ENCODE measurements around the gene HSDL2.

Gene HSDL2

GRCh38 chr9:112462855-112463254 is 82.9 kb downstream of the HSDL2 start:
- no peak for DNase-seq

DNA sequence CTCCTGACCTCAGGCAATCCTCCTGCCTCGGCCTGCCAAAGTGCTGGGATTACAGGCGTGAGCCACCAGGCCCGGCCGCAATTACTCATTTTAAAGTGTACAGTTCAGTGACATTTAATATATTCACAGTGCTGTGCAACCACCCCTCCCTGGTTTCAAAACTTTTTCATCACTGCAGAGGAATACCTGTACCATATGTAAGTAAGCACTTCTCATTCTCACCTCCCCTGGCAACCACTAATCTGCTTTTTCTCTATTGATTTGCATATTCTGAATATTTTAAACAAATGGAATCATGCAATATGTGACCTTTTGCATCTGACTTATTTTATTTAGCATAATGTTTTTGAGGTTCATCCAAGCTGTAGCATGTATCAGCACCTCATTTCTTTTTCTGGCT is 85.4 kb downstream of the HSDL2 start:
- DNase-seq, result no peak

- DNase-seq, result no peak
Observed at GRCh38 chr9:112472996-112473395, 93.1 kb downstream of the HSDL2 start.

GRCh38 chr9:112473986-112474385 is 94.1 kb downstream of the HSDL2 start:
- no peak for DNase-seq

DNA sequence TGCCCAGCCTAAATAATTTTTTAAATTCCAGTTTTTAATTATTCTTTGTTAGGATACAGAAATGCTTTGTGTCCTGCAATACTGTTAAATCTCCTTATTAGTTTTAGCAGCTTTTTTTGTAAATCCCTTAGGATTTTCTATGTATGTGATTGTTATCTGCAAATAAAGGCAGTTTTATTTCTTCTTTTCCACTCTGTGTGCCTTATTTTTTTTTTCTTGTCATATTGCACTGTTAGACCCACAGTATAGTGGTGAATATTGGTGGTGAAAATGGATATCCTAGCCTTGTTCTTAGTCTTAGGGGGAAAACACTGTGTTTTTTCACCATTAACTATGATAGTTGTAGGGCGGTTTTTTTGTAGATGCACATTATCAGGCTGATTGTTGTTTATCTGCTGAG is 95.4 kb downstream of the HSDL2 start:
- no peak for DNase-seq

DNA sequence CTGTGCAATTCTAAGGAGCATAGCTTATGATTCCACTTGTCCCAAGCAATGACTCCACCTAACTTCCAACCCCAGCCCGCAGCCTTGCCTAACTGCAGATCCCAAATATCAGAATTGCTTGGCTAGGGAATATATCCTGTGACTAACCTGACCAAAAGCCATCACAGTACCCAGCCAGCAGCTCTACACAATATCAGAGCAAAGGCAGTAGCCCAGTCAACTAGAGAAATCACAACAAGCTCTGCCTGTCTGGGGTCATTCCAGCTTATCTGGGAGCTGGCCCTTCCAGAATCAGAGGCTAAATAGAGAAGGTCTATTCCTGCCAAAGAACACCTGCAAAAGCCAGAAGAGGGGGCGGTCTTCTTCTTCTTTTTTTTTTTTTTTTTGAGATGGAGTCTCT is 97.4 kb downstream of the HSDL2 start:
- no peak for DNase-seq

- no peak for DNase-seq
Observed at GRCh38 chr9:112479221-112479620, 99.3 kb downstream of the HSDL2 start.

GRCh38 chr9:112484607-112485006 is 104.7 kb downstream of the HSDL2 start:
- no peak for DNase-seq

- no peak for DNase-seq
Observed at GRCh38 chr9:112485574-112485973, 105.7 kb downstream of the HSDL2 start.

GRCh38 chr9:112486221-112487007 is 106.5 kb downstream of the HSDL2 start, which contains the start of gene KIAA1958:
KIAA1958 (plus strand) TSS chr9:112486827; CDS start chr9:112574081, 87,254 bp downstream.
- peak; percentile 89 for DNase-seq

DNA sequence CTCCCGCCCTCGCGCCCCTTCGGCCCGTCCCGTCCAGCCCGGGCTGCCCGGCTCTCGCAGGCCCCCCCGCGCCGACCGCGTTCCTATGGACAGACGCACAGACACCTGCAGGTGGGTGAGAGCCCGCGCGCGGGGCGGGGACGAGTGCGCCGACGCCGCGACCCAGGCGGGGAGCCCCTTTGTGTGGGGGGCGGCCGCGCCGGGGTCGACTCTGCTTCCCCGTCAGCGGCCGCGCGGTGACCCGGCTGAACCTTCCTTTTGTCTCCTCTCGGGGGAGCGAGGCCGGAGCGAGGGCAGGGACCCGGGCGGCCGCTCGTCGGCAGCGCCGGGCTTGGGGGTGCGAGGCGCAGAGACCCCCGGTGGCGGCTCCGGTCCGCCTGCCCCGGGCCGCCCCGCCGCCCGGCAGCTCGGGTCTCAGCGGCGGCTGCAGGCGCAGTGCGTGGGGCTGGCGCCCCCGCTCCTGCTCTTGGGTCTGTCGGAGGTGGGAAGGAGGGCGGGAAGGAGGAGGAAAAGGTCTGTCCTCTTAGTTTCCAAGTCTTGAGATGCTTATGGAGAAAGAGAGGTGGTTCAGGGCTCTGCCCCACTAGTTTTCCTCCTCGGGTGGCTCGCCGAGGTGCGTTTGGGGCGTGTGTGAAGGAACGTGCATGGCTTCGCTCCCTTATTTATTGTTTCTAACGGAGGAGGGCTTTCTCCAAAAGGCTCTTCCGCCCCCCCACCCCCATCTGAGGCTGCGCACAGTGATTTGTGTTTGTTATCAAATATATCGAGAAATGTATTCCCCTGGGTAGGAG is 107.3 kb downstream of the HSDL2 start:
- DNase-seq, result peak; percentile 63

DNA sequence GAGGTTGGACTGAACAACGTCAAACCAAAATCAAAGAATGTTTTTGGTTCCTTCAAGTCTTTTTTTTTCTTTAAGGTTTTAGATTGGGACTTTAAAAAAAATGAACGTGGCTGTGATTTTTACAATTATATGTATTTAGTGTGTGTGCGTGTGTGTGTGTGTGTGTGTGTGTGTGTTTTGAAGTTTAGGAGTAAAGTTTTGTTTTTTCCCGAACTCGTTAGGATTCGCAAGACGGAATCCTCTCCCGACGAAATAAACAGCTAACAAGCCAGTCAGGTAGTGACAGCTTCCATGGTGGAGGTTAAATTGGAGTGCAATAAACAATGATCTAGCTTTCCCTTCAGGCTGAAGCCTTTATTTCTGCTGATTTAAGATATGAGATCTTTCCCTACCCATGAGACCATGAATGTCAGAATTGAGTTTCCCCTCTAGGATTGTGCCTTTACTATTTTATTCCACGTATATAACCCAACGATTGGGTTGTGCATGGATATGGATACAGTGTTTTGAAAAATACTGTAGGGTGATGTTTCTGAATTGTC is 108.0 kb downstream of the HSDL2 start:
- no peak for DNase-seq

DNA sequence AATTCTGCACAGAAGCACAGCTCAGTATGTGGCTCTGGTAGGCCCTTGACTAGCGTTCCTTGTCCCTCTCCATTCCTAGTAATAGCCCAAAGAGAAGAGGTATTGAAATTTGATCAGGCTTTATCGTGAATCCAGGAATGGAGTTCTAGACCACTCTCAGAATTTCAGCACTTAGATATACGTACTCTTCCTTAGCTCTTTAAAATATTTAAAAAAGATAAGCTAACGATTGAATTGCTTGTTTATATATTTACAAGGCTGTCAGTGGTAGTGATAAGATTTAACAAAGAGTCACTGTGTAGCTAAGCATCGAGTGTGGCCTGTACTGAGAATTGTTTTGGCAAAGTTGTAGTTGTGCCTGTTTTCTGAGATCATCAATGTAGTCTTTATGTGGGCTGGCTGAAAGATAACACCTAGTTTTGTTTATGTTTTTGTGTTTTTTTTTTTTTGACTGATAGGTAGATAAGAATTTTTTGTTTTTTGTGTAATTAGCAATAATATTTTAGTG is 109.2 kb downstream of the HSDL2 start:
- DNase-seq, result no peak

DNA sequence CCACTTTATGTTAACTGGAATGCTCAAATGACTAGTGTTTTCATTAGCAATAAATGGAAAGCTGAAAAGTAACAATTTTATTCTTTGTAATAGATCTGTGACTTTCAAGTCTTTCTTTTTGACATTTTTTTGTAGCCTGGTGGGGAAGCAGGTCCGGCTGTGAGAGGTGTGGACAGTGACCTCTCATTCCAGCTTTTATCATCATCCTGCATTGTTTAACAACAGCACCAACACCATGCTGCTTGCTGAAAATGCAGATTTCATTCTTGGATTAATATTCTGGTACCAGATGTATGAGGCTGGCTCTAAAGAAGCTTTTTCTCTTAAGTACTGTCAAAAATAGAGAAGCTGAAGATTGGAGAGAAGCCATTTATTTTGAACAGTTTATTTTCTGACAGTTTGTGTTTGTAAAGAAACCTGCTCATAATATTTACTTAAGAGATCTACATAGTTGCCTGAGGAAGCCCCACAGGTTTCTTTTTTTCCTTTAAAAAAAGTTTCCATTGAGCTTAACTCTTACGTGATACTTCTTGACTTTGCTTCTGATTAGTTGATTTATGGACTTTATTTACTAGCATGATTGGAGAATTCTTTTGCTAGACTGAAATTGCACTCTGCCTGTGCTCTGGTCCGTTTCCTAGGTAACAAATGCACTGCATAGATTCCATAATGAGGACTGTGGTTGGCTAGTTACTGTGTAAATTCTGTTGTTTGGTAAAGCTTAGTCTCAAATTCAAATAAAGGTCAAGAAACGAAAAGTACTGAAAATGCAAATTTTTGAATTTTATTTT is 110.2 kb downstream of the HSDL2 start:
- no peak for DNase-seq

- DNase-seq, result no peak
Observed at GRCh38 chr9:112493393-112494137, 113.7 kb downstream of the HSDL2 start.

DNA sequence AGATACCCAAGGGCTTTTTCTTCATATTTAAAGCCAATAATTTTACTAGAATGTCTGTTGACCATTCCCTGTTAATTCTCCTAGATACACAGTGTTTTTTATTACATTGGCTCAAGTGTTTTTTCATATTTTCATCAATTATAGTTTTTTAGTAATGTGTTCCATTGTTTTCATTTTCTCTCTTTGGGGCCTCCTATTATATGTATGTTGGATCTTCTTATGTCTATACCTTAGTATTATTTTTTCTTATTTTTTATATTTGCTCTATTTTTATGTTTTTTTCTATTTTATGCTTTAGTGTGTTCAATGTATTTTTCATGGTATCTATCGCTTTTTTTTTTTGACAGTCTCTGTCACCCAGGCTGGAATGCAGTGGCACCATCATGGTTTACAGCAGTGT is 114.2 kb downstream of the HSDL2 start:
- no peak for DNase-seq

DNA sequence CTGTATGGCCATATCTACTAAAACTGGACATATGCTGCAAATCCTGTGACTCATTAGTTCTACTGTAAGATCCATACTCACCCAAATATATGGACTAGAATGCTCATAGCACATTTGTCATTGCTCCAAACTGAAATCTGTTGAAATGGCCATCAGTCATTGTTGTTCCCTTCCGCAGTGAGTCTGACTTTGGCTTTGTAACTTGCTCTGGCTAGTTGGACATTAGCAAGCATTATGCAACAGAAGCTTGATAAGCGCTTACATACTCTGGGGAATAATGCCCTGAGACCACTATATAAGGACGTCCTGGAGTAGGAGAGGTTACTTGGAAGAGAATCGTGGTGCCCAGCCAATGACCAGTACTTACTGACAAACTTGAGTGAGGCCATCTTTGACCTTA is 115.7 kb downstream of the HSDL2 start:
- no peak for DNase-seq

GRCh38 chr9:112496074-112496722 is 116.3 kb downstream of the HSDL2 start:
- DNase-seq, result no peak

- DNase-seq, result no peak
Observed at GRCh38 chr9:112500842-112501241, 120.9 kb downstream of the HSDL2 start.

GRCh38 chr9:112501287-112501686 is 121.4 kb downstream of the HSDL2 start:
- DNase-seq, result no peak

DNA sequence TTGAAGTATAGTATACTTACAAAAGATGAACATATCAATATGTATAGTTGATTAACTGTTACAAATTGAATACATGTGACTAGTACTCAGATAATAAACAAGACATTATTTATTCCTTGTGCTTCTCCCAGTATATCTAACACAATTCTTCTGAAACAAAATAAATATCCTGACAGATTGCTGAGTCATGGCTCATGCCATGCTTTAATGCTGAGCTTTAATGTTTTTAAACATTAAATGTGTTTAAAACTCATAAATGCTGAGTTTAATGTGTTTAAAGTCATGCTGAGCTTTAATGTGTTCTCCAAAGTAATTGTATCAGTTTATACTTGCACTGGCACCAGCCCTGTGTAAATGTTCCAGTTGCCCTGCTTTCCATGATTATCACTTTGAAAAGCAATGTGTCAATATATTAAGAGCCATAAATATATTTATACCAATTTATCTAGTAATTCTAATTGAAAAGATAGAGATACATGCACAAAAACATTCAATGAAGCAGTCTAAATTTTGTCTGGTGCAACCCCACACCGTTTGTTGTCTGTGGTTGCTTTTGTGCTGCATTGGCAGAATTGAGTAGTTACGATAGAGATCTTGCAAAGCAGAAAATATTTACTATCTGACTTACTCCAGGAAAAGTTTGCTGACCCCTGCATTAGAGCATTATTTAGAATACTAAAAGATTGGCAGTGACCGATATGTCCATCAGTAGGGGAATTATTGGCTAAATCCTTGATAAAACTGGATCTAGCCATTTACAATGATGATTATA is 122.5 kb downstream of the HSDL2 start:
- no peak for DNase-seq
